Trophoblast cell (in vitro differentiated cells and primary cell): ENCODE measurements around the gene FGFR3.
"Not testable (repeated sequence)": the region's sequence is repeated elsewhere in the genome, so short reads cannot be mapped to it uniquely, and the experiment has no call there.

Experiments used
- DNase-seq, 2 donors: peaks; one replicate each; pipeline ENCODE4 v3.0.0-alpha.2; 2016
- H2AFZ ChIP-seq: 2 replicates; pipeline ENCODE4 v1.6.1; 2013; ENCODE audit warnings: low read length, moderate library complexity, mild to moderate bottlenecking; ENCODE audit not compliant: insufficient read depth, poor library complexity
- H2AK5ac ChIP-seq: 2 replicates; pipeline ENCODE4 v1.6.1; 2013; ENCODE audit warnings: mild to moderate bottlenecking, low read length
- H2BK120ac ChIP-seq: 2 replicates; pipeline ENCODE4 v1.6.1; 2013; ENCODE audit warnings: low read length, mild to moderate bottlenecking, moderate library complexity; ENCODE audit not compliant: insufficient read depth, poor library complexity
- H2BK12ac ChIP-seq: 2 replicates; pipeline ENCODE4 v1.6.1; 2013; ENCODE audit warnings: mild to moderate bottlenecking, low read length, moderate library complexity
- H2BK5ac ChIP-seq: 2 replicates; pipeline ENCODE4 v1.6.1; 2013; ENCODE audit warnings: low read length, low read depth, moderate library complexity, mild to moderate bottlenecking; ENCODE audit not compliant: poor library complexity
- H3K14ac ChIP-seq: 2 replicates; pipeline ENCODE4 v1.6.1; 2013; ENCODE audit warnings: mild to moderate bottlenecking, low read length
- H3K18ac ChIP-seq: 2 replicates; pipeline ENCODE4 v1.6.1; 2013; ENCODE audit warnings: mild to moderate bottlenecking, low read length
- H3K23ac ChIP-seq: 2 replicates; pipeline ENCODE4 v1.6.1; 2013; ENCODE audit warnings: low read length
- H3K27ac ChIP-seq: 2 replicates; pipeline ENCODE4 v1.5.1; 2013; ENCODE audit warnings: low read depth, mild to moderate bottlenecking, inconsistent platforms, low read length, moderate library complexity
- H3K27me3 ChIP-seq: 2 replicates; pipeline ENCODE4 v1.6.1; 2013; ENCODE audit warnings: inconsistent platforms, mild to moderate bottlenecking, low read length, moderate library complexity; ENCODE audit not compliant: insufficient read depth
- H3K36me3 ChIP-seq, 2 experiments: 1 replicate in 1 of 2; 2 replicates in 1 of 2; pipeline ENCODE4 v1.6.1; 2013; ENCODE audit warnings: low read length in 2 of 2, mild to moderate bottlenecking in 2 of 2, moderate library complexity in 1 of 2; ENCODE audit not compliant: insufficient read depth in 2 of 2, control insufficient read depth in 1 of 2
- H3K4ac ChIP-seq: 2 replicates; pipeline ENCODE4 v1.6.1; 2013; ENCODE audit warnings: low read depth, mild to moderate bottlenecking, low read length, moderate library complexity
- H3K4me1 ChIP-seq, 2 experiments: 1 replicate in 1 of 2; 2 replicates in 1 of 2; pipeline ENCODE4 v1.6.1; 2013; ENCODE audit warnings: low read length in 2 of 2, mild to moderate bottlenecking in 2 of 2, moderate library complexity in 1 of 2; ENCODE audit not compliant: insufficient read depth in 2 of 2, control insufficient read depth in 1 of 2
- H3K4me2 ChIP-seq: 2 replicates; pipeline ENCODE4 v1.6.1; 2013; ENCODE audit warnings: inconsistent platforms, mild to moderate bottlenecking, low read length, moderate library complexity
- H3K4me3 ChIP-seq: 2 replicates; pipeline ENCODE4 v1.5.1; 2013; ENCODE audit warnings: mild to moderate bottlenecking, low read depth, low read length, inconsistent platforms
- H3K79me1 ChIP-seq: one replicate; pipeline ENCODE4 v1.6.1; 2013; ENCODE audit warnings: low read length
- H3K79me2 ChIP-seq: 2 replicates; pipeline ENCODE4 v1.6.1; 2013; ENCODE audit warnings: low read length, mild to moderate bottlenecking; ENCODE audit not compliant: control insufficient read depth, insufficient read depth, poor library complexity
- H3K9ac ChIP-seq: 2 replicates; pipeline ENCODE4 v1.6.1; 2013; ENCODE audit warnings: mild to moderate bottlenecking, low read length
- H3K9me3 ChIP-seq: 2 replicates; pipeline ENCODE4 v1.6.1; 2013; ENCODE audit warnings: low read depth, mild to moderate bottlenecking, control low read depth, inconsistent platforms, low read length; ENCODE audit not compliant: insufficient read depth
- H4K12ac ChIP-seq: 2 replicates; pipeline ENCODE4 v1.6.1; 2013; ENCODE audit warnings: low read depth, mild to moderate bottlenecking, low read length, moderate library complexity
- H4K8ac ChIP-seq: 2 replicates; pipeline ENCODE4 v1.6.1; 2013; ENCODE audit warnings: low read depth, mild to moderate bottlenecking, low read length, moderate library complexity
- H4K91ac ChIP-seq: one replicate; pipeline ENCODE4 v1.6.1; 2013; ENCODE audit warnings: low read depth, mild to moderate bottlenecking, low read length, moderate library complexity
- WGBS: extraction: QIAGEN DNeasy Blood & Tissue Kit; methylation state at CpG from one replicate; pipeline ENCODE4 v1.1.7; 2013; ENCODE audit warnings: missing lambda C conversion rate; ENCODE audit not compliant: insufficient read length, insufficient coverage; ENCODE audit errors: extremely low coverage; 5-methylcytosine and 5-hydroxymethylcytosine counted together

FGFR3 gene

GRCh38 chr4:1843852-1844251 lies 50.8 kb downstream of the FGFR3 start:
- H3K4me1 ChIP-seq, result no peaks in the 10 kb centered on the region
- WGBS, result no CpG with 5 or more reads among the region's 10 CpGs
- H3K14ac ChIP-seq, result no peak overlapping the region
- peaks cover 24 to 29% of the 10 kb centered on the region in 2 experiments for H3K36me3 ChIP-seq
- no peak overlapping the region for H3K27ac ChIP-seq
- H3K18ac ChIP-seq, result no peak overlapping the region
- no peaks in the 10 kb centered on the region for H3K27me3 ChIP-seq
- H3K4me2 ChIP-seq, result no peak overlapping the region
- H3K4ac ChIP-seq, result no peak overlapping the region
- no peaks in the 10 kb centered on the region for H3K79me1 ChIP-seq
- DNase-seq, result no peak
- H2BK120ac ChIP-seq, result no peak overlapping the region
- no peaks in the 10 kb centered on the region for H3K9me3 ChIP-seq
- no peak overlapping the region for H2AFZ ChIP-seq
- no peak overlapping the region for H3K9ac ChIP-seq
- no peak overlapping the region for H2BK12ac ChIP-seq
- H3K23ac ChIP-seq, result no peak overlapping the region
- no peak overlapping the region for H4K8ac ChIP-seq
- H4K91ac ChIP-seq, result no peak overlapping the region
- peak overlapping the region; percentile 2 for H3K4me3 ChIP-seq
- no peak overlapping the region for H2BK5ac ChIP-seq
- H3K79me2 ChIP-seq, result no peaks in the 10 kb centered on the region
- H4K12ac ChIP-seq, result no peak overlapping the region
- no peak overlapping the region for H2AK5ac ChIP-seq

GRCh38 chr4:1844618-1845017 lies 51.5 kb downstream of the FGFR3 start:
- H3K4me3 ChIP-seq, H2BK12ac ChIP-seq, H3K79me1 ChIP-seq, H4K8ac ChIP-seq, H3K18ac ChIP-seq, H2AK5ac ChIP-seq, H3K79me2 ChIP-seq, H4K12ac ChIP-seq, H3K4me2 ChIP-seq, H3K23ac ChIP-seq, H3K4me1 ChIP-seq, DNase-seq, H3K9ac ChIP-seq, H2BK5ac ChIP-seq, H3K27ac ChIP-seq, H3K27me3 ChIP-seq, H3K14ac ChIP-seq, H4K91ac ChIP-seq, H3K4ac ChIP-seq, H2BK120ac ChIP-seq, H3K9me3 ChIP-seq, H2AFZ ChIP-seq: not testable (repeated sequence)
- no CpG with 5 or more reads among the region's 10 CpGs for WGBS
- peaks cover 17 to 22% of the 10 kb centered on the region in 2 experiments for H3K36me3 ChIP-seq

- no peak overlapping the region for H4K8ac ChIP-seq
- no peak overlapping the region for H3K18ac ChIP-seq
- no peak overlapping the region for H3K9ac ChIP-seq
- H3K4me2 ChIP-seq, result no peak overlapping the region
- no peak overlapping the region for H2BK5ac ChIP-seq
- no peaks in the 10 kb centered on the region for H3K4me1 ChIP-seq
- no peak overlapping the region for H3K23ac ChIP-seq
- H2AK5ac ChIP-seq, result no peak overlapping the region
- peaks cover 10 to 17% of the 10 kb centered on the region in 2 experiments for H3K36me3 ChIP-seq
- no peak overlapping the region for H3K27ac ChIP-seq
- no peak overlapping the region for H4K12ac ChIP-seq
- WGBS, result no CpG with 5 or more reads among the region's 2 CpGs
- no peak overlapping the region for H2BK12ac ChIP-seq
- no peak overlapping the region for H2AFZ ChIP-seq
- no peak overlapping the region for H3K14ac ChIP-seq
- H3K27me3 ChIP-seq, result no peaks in the 10 kb centered on the region
- no peaks in the 10 kb centered on the region for H3K79me2 ChIP-seq
- H3K4me3 ChIP-seq, result no peak overlapping the region
- H3K9me3 ChIP-seq, result peaks cover 2% of the 10 kb centered on the region
- H3K79me1 ChIP-seq, result no peaks in the 10 kb centered on the region
- no peak for DNase-seq
- no peak overlapping the region for H3K4ac ChIP-seq
- H2BK120ac ChIP-seq, result no peak overlapping the region
- no peak overlapping the region for H4K91ac ChIP-seq
Measured at GRCh38 chr4:1846580-1846979, 53.5 kb downstream of the FGFR3 start.

- Histone ChIP-seq H3K79me2 (peaks cover 2% of the 10 kb centered on the region), H3K27me3 (no peaks in the 10 kb centered on the region), H3K36me3 (peaks cover 0 to 4% of the 10 kb centered on the region in 2 experiments), H3K9ac (no peak overlapping the region), H2AK5ac (no peak overlapping the region), H3K4me2 (no peak overlapping the region), H4K8ac (no peak overlapping the region), H3K23ac (no peak overlapping the region), H3K18ac (peak overlapping the region; percentile 62), H4K91ac (no peak overlapping the region), H3K79me1 (no peaks in the 10 kb centered on the region), H3K9me3 (peaks cover 2% of the 10 kb centered on the region), H2BK12ac (no peak overlapping the region), H3K27ac (no peak overlapping the region), H3K4ac (no peak overlapping the region), H2AFZ (no peak overlapping the region), H3K14ac (no peak overlapping the region), H3K4me1 (peaks cover 2% of the 10 kb centered on the region in 2 experiments), H2BK120ac (no peak overlapping the region), H4K12ac (no peak overlapping the region), H2BK5ac (no peak overlapping the region), H3K4me3 (no peak overlapping the region)
- DNase-seq, result no peak
- no CpG with 5 or more reads among the region's 10 CpGs for WGBS
Measured at GRCh38 chr4:1850276-1850675, 57.2 kb downstream of the FGFR3 start.
